Activated CD8-positive, alpha-beta memory T cell treated with anti-CD3 and anti-CD28 coated beads, Interleukin-2, amount 50 U/mL, for 24 hours (primary cell): ENCODE measurements around the gene EIF4G3.

Experiments used
- DNase-seq: peaks from one replicate; pipeline ENCODE4 v3.0.0-alpha.2; 2020; ENCODE audit errors: extremely low read depth

The EIF4G3 gene

DNA sequence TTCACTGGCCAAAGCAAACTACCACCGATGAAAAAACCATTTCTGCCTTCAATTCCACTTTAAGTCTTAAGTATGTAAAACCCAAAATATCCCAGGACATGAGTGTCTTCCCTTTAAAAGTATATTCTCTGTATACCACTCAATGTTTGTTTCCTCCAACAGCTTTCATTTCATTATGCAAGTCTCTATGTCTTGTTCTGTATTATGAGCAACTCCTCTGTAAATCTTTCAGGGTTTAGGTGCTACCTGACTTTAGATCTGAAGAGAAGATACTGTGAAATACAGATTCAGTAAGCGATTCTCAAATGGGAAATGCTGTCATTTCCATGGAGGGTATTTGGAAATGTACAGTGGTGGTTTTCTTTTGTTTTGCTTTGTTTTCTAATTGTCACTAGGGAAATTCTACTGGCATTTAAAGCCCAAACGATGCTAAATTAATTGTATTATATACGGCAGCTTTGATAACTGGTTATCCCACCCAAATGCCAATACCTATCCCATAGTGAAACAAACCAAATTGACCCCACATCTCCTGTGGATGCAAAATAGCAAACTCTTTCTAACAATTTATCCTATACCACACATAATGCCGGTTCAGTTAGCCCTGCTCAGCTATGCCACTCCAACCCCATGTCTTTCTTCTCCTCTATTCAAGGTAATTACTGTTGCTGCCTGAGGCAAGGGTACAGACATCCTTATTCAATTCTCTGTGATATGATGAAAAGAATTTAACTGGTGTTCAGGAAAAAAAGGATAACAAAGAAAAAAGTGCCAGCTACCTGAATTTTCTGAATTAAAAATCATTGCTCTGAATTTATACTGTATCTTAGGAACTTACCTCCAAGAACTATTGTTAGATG is 182.8 kb downstream of the EIF4G3 start:
- DNase-seq = no peak

- no peak for DNase-seq
Measured at GRCh38 chr1:20992322-20993056, 184.2 kb downstream of the EIF4G3 start.

DNA sequence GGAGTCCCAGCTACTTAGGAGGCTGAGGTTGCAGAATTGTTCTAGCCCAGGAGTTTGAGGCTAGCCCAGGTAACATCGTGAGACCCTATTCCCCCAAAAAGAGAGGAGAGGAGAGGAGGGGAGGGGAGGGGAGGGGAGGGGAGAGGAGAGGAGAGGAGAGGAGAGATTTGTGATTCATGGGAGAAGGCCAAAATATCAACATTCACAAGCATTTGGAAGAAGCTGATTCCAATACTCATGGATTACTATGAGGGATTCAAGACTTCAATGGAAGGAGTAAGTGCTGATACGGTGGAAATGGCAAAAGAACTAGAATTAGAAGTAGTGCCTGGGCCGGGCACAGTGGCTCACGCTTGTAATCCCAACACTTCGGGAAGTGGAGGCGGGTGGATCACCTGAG is 187.8 kb downstream of the EIF4G3 start:
- no peak for DNase-seq

- no peak for DNase-seq
Measured at GRCh38 chr1:20987831-20988825, 188.6 kb downstream of the EIF4G3 start.

GRCh38 chr1:20983297-20983889 is 193.3 kb downstream of the EIF4G3 start:
- no peak for DNase-seq

DNA sequence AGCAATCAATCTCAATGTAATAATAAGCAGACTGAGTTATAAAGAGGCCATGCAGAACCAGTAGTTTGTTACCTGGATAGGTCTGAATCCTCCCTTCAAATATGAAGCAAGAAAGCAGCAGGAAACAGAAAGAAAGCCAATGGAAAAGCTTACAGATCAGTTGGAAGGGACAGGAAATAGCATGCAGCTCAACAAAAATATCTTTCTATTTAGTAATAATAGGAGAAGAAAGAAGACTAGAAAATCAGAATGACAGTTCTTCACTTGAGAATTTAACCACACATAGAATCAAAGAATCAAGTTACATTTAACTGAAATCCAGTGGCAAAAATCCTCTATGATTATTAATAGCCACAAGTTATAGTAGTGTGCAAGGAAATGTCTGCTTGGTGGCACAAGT is 194.4 kb downstream of the EIF4G3 start:
- DNase-seq = no peak

- no peak for DNase-seq
Measured at GRCh38 chr1:20981915-20982314, 194.8 kb downstream of the EIF4G3 start.

- DNase-seq = no peak
Measured at GRCh38 chr1:20980051-20980450, 196.6 kb downstream of the EIF4G3 start.

- no peak for DNase-seq
Measured at GRCh38 chr1:20978413-20978812, 198.3 kb downstream of the EIF4G3 start.

- no peak for DNase-seq
Measured at GRCh38 chr1:20975668-20976067, 201.0 kb downstream of the EIF4G3 start.

- DNase-seq = no peak
Measured at GRCh38 chr1:20974951-20975350, 201.7 kb downstream of the EIF4G3 start.

DNA sequence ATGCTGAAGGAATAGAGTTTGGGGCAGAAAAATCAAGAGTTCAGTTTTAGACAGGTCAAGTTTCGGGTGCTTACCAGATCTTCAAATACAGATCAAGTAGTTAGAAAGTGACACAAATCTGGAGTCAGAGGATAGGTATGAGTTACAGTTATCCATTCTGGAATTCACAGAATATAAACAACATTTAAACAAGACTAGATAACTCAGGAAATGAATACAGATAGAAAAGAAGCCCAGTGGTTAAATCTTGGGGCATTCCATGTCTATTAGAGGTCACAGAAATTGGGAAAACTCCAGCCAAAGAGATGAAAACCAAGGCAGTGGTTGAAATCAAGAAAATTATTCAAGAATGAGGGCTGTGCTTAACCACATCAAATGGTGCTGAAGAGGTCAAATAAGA is 202.6 kb downstream of the EIF4G3 start:
- DNase-seq = no peak

GRCh38 chr1:20972855-20973254 is 203.8 kb downstream of the EIF4G3 start:
- DNase-seq = no peak

DNA sequence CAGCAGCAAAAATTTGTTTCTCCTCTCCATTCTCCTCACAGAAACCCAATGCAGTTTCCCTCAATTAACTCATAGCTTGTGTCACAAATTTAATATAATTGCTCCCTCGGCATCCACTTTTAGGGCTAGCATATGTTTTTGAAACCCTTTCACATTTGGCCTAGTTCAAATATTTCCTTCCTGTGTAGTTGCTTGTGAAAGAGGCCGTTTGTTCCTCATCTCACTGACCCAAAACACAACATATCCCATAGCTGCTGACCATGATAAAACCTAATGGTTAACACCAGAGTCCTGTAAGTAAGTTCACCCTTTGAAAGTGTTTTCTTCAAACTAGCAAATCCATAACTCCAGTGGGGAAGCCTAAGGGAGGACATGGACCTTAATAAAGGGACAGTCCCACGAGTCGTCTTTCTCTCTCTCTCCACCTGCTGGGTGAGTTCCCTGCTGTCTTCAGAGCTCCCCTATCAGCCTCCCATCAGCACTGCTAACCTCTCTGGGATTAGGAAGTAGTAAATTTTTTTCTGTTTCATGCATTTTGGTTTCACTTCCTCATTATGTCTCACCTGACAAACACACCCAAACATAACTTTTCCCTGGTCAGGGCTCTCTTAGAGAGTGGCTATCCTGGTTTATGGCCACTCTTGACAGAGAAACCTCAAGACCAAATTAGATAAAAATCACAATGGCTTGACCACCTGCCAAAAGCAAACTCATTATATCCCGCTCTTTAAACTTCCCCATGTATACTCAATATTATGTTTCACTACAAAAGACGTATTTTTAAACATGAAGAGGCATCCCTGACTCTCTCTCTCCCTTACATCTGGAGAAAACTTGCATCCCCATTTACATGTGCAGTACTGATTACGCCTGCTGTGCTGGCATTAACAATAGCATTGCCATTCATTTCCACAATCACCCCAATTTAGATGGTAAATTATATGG is 211.9 kb downstream of the EIF4G3 start:
- DNase-seq = no peak

DNA sequence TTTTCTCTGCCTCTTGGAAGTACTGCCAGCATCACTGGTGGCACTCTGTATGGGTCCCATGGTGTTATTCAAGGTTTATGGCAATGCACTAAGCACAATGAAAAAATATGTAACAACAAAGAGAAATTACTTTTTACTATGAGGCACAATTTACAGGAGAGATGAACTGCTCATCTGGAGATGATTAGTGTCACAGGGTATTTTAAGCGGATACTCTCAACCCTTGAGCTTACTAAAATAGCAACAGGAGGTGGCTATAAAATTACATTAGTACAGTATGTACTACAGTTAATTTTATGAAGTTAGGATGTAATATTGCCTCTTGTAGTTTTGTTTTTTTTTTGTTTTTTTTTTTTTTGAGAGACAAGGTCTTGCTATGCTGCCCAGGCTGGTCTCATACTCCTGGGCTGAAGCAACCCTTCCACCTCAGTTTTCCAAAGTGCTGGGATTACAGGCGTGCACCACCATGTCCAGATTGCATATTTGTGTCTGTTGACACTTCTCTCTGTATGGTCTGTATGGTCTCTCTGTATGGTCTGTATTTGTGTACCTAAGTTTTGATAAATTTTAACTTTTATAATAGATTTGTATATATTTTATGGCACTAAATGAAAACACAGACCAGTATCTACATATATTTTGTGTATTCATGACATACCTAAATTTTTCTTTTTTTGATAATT is 214.0 kb downstream of the EIF4G3 start:
- no peak for DNase-seq

GRCh38 chr1:20958430-20958829 is 218.3 kb downstream of the EIF4G3 start:
- no peak for DNase-seq

DNA sequence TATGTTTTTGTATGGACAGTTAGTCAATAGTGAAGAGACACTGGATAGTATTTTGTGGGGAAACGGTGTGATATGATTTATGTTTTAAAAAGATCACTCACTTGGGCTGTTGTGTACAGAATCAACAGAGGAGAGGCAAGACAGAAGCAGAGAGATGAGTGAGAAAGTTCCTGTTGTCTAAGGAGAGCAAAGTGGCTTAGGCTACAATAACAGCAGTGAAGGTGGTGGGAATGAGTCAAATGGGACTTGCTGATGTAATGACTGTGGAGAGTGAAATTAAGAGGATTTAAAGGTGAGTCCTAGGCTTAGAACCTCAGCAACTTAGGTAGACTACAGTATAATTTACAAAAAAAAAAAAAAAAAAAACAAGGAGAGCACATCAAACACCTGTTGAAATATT is 220.4 kb downstream of the EIF4G3 start:
- DNase-seq = no peak

DNA sequence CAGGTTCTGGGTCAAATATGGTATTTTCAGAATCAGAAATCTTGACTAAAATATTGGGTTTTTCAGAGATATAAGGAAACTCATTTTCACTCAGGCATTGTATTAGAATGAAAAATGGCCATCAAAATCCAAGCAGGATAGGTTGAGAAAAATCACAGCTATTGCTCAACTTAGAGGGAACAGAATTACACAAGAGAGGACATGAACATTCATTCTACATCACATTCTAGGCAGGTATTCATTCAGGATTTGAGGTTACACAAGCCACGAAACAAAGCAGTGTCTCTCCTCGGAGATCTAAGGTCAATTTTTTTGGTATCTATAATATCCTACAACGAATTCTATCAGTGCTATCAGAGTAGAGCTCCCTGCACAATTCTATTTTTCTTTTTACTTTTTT is 226.0 kb downstream of the EIF4G3 start:
- no peak for DNase-seq

DNA sequence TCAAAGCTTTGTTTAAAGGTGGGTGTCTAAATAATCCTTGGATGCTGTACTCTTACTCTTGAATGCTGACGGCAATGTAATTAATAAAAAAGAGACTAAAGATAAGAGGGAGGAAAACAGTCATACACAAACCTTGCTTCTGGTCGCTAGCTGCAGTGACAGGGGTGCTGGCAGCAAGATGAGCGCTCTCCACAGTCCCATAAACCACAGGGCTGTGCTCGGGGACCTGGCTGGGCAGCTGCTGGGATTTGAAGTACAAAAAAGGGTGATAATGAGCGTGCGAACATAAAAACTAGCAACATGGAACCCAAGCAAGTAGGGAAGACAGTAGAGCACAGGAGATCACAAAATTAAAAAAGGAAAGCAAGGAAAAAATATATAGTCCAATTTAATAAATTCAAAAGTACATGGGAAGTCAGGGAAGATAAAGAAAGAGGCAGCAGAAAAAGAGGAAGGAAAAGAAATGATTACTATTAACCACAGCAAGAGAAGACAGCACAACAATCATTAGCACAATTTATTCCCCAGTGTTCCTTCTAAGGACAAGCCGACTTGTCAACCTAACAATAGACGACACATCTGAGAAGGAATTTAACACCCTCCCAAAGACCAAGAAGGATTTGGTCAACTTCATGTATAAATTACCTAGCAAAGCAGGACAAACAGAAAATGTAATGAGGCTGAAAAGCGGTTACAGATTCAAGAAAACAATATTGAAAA is 226.7 kb downstream of the EIF4G3 start:
- no peak for DNase-seq
